ENCODE results near the gene RAMACL.

RAMACL gene

DNA sequence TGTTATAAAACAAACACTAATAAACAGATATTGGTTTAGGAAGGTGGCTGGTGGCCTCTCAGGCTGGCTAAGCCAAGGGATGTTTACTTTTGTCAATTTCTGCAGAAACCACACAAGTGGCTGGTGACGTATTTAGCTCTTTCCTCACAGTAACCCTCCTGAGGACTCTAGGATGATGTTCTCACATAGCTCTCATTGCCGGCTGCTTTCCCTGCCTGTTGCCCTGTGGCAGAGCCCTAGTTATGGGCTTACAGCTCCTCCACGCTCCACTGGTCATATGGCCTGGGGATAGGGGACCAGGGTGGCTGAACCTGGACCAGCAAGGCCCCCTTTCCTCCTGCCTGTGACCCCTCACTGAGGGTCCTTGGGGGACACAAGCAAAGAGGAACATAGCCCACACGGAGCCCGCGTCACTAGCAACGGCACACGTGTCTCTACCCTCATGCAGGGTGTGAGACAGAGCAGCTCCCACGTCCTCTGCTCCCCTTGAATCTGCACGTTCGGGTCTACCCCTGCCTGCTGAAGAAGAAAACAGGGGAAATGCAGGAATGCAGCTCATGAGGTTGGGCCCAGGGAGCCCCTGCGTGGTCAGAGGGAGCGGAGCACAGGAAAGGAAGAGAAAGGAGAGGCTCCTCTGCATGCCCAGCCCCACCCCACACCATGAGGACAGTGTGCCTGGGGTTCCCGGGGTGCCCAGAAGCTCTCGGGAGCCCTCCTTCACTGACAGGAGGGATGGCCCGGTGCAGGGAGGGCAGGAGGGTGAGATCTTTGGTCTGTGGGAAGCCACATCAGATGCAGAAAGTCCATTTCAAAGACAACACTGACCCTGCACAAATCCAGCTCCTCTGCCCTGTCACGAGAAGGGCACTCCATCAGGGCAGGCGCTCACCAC lies 13.9 kb downstream of the RAMACL start:
- no peak for DNase-seq

DNA sequence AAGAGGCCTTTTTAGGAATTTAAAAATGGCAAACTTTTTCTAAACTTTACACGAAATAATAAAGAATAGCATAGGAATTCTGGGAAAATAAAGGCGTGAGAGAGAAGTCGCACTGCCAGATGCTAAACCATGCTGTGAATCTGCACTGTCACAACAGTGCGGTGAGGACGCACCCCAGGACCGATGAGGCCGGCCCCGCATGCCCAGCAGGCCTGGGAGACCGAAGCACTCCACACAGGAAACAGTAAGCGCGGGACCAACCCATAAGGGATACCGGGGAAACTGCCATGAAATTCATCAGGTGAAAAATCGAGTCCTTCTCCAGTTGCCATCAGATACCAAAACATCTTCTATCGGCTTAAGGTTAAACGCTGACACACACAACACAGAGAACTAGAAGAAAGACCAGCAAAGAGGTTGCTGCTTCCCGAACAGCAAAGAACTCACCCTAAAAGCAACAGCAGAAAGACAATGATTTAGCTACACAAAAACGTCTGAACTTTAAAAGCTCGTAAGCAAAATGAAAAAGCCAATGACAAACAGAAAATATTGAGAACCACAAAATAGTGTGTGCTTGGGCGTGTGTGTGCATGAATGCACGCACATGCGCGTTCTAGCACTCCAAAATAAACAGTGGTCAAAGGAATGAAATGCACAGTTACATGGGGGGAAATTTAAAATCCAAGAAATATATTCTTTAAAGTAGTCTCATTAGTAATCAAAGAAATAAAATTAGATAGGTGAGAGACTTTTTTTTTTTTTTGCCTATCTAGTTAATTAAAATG lies 15.4 kb downstream of the RAMACL start:
- no peak for DNase-seq

DNA sequence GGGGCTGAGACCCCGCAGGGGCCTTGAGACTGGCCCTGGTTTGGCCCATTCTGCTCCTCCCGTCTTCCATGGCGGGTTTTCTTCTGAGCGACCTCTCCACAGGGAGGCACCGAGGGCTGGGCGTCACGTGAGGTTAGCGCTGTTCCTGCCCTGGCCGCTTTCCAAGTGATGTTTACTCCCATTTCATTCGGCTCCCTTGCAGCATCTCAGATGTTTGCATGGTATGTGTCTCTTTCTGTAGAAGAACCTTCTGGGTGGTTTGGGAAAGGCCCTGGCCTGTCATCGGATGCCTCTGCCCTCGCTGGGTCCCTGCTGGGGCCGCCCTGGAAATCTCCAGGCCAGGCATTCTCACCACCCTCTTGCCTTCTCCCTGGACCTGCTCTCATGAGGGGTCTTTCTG lies 17.3 kb downstream of the RAMACL start:
- DNase-seq: no peak

GRCh38 chr6:166567813-166568212 lies 18.7 kb downstream of the RAMACL start:
- DNase-seq: no peak

DNA sequence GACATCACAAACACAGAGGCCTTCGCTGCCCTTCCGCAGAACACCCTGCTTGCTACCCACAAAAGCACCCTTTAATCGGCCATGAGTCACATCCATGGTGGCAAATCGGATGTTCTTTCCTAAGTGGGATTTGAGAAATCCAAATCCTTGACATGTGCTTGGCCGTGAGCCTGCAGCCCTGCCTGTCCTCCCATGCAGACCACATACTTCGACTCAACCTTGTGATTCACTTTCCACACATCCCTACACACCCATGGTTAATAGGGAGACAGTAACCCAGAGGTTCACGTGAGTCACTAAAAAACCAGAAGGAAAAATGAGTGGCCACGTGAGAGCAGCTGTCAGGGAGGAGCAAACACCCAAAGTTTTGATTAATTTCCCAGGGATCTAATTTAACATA lies 19.4 kb downstream of the RAMACL start:
- DNase-seq: no peak

- DNase-seq: no peak
Observed at GRCh38 chr6:166566026-166567011, 20.2 kb downstream of the RAMACL start.

GRCh38 chr6:166565084-166565967 lies 21.2 kb downstream of the RAMACL start:
- no peak for DNase-seq

GRCh38 chr6:166563805-166564204 lies 22.7 kb downstream of the RAMACL start:
- DNase-seq: no peak

DNA sequence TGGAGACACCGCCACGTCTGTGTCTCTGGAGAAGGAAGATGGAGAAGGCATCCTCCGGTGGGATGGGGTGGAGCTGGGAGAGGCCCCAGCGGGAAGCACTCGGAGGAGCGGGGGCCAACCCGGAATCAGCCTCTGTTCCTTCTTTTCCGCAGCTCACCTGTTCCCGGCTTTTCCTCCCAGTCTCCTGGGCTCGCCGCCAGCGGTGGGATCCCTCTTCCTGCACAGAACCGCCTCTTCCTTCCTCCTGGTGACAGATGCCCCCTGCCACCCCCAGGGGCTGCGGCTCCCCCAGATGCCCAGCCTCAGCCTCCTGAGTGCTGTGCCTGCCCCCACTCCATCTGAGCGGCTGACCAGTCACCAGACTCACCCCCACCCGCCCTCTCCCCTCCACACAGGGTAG lies 23.3 kb downstream of the RAMACL start:
- no peak for DNase-seq

- no peak for DNase-seq
Observed at GRCh38 chr6:166562726-166563125, 23.8 kb downstream of the RAMACL start.

- DNase-seq: no peak
Observed at GRCh38 chr6:166561771-166562359, 24.6 kb downstream of the RAMACL start.

- no peak for DNase-seq
Observed at GRCh38 chr6:166560222-166560621, 26.3 kb downstream of the RAMACL start.

DNA sequence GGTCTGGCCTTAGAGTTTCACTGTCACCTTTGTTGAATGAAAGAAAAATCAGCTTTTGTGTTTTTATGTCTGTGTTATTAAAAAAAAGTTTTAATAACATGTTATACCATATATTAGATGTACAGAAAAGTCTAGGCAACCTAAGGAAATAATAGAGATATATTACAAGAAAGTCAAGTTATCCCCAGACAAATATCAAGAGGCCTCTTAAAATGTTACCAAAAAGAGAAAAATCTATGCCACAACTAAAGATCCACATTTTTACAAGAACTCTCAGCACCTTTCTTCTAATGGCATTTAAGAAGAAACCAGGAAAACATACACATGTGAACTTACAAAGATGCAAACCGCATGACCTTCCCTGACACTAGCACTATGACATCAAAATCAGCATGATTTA lies 26.8 kb downstream of the RAMACL start:
- no peak for DNase-seq

GRCh38 chr6:166559211-166559610 lies 27.3 kb downstream of the RAMACL start:
- no peak for DNase-seq

DNA sequence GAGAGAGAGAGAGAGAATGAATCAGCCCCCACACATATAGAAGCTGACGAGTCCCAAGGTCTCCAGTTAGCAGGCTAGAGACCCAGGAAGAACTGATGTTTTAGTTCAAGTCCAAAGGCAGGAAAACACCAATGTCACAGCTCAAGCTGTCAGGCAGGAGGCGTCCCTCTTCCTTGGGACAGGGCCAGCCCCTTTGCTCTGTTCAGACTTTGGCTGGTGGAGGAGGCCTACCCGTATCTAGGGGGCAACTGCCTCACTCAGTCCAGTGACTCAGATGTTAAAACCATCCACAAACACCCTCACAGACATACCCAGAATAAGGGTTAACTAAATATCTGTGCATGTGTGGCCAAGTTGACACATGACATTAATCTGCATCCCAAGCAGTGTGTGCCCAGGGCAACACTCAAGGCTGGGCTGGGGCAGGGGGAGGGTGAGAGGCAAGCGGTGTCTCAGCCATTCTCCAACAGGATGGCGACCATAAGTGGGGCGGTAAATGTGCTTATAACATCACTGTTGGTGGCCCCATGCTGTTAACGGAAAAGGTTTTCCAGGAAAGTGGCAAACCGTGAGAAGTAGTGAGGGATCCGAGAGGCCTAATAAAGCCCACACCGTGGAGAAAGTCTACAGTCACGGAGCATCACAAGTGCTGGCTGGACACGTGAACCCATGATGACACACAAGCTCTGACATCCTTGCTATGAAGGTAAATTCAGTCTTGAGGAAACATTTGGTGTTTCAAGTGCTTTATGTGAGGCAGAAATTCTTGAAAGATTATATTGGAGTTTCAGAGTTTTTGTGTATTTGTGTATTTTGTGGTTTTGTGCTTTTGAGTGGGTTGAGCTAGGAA lies 28.1 kb downstream of the RAMACL start:
- DNase-seq: no peak

GRCh38 chr6:166556863-166557322 lies 29.6 kb downstream of the RAMACL start:
- no peak for DNase-seq

DNA sequence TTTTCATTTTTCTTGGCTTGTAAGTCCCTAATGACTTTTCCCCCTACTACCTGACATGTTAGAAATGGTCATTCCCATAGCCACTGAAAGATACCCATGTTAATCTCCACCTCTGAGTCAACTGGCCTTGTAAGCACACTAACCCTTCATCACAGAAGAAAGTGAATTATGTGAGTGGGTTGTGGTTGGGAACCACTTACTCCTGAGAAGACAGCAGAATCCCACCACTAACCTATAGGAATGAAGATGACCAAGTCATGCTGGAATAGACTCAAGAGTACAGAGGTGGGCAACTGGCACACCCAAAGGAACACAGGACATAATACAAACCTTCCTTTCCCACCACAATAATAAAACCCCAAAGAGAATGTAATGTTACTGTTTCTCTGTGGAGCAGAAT lies 30.1 kb downstream of the RAMACL start:
- no peak for DNase-seq

- DNase-seq: no peak
Observed at GRCh38 chr6:166555086-166555485, 31.4 kb downstream of the RAMACL start.

- no peak for DNase-seq
Observed at GRCh38 chr6:166554316-166554715, 32.2 kb downstream of the RAMACL start.

DNA sequence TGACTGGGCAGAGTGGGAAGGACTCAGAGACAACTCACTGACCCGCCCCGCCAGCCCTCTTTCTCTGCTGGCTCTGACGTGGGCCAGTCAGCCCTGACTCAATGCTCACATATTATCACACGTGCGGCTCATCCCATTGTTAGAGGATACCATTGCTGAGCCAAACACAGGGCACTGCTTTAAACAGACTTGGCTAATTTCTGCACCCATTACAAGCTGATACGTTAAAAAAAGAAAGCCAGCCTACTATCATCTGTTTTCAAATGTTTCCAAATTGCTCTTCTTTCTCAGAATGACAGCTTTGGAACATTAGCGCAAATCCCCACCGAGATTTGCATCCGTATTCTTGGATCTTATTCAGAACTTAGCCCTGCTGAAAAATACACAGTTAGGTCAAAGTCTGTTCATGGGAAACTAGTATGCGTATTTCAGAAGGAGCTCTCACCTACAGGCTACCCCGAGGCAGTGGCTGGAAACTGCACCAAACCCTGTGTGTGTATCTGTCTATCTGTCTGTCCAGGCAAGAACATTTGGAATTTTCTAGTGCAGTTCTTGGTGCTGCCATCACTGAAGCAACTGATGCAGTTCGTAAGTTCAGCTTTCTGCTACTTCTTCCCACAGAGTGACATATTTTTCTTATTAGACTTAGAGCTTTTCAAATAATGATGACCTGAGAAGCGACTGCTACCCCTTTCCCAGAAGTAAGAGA lies 32.8 kb downstream of the RAMACL start:
- no peak for DNase-seq
